Measurements from ENCODE around the gene IL10RA. TPM values are rescaled to one million over a fixed set of nuclear protein-coding genes. Genes with fewer than 3 reads are reported as not detected.
"Not testable (repeated sequence)": the region's sequence is repeated elsewhere in the genome, so short reads cannot be mapped to it uniquely, and the experiment has no call there.

IL10RA gene
- total and polyA plus RNA-seq, 10 donors = 32.9 to 239 (median 156) TPM

DNA sequence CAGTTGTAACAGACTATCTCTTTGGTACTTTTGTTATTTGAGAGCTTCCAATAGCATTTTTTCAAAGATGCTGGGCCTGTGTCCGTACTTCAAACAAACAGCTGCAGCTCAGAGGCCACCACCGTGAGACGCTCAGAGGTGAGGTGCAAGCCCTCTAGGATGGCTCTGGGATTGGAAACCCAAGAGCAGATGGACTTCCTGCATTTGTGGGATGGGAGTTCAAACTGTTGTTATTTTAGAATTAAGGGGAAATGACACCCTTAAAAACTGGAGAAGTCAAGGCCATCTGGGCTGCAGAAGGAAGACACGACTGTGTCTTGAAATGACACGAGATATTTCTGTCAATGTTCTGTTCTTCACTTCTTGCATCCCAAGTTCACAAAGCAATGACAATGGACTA, 9.2 kb upstream of the IL10RA start:
- WGBS, 5 donors = 35 to 47% (median 38%) methylated on average over 5 of the region's 5 CpGs
- Histone ChIP-seq H3K27ac (peak overlapping the region in 4 of 8 donors; percentile 32 to 54 (median 40)), H3K9me3 (no peaks in the 10 kb centered on the region), H3K27me3 (replicated peaks in 1 of 7) (no peaks in the 10 kb centered on the region), H3K4me3 (no peak overlapping the region), H3K4me1 (peaks cover 9 to 89% (median 54%) of the 10 kb centered on the region in 6 donors), H3K36me3 (no peaks in the 10 kb centered on the region)
- intact Hi-C loops (cut with DNase I; ENCODE audit: low total_unique reads) = no loop called here
- DNase-seq = no peak
- no peak for TF ChIP-seq POLR2AphosphoS5 (IDR thresholded peaks at IDR 0.05)
- TF ChIP-seq, protein P1, sequence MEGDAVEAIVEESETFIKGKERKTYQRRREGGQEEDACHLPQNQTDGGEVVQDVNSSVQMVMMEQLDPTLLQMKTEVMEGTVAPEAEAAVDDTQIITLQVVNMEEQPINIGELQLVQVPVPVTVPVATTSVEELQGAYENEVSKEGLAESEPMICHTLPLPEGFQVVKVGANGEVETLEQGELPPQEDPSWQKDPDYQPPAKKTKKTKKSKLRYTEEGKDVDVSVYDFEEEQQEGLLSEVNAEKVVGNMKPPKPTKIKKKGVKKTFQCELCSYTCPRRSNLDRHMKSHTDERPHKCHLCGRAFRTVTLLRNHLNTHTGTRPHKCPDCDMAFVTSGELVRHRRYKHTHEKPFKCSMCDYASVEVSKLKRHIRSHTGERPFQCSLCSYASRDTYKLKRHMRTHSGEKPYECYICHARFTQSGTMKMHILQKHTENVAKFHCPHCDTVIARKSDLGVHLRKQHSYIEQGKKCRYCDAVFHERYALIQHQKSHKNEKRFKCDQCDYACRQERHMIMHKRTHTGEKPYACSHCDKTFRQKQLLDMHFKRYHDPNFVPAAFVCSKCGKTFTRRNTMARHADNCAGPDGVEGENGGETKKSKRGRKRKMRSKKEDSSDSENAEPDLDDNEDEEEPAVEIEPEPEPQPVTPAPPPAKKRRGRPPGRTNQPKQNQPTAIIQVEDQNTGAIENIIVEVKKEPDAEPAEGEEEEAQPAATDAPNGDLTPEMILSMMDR (IDR thresholded peaks at IDR 0.05 in 8 of 11, conservative IDR thresholded peaks at IDR 0.05 in 3 of 11) = no peak

DNA sequence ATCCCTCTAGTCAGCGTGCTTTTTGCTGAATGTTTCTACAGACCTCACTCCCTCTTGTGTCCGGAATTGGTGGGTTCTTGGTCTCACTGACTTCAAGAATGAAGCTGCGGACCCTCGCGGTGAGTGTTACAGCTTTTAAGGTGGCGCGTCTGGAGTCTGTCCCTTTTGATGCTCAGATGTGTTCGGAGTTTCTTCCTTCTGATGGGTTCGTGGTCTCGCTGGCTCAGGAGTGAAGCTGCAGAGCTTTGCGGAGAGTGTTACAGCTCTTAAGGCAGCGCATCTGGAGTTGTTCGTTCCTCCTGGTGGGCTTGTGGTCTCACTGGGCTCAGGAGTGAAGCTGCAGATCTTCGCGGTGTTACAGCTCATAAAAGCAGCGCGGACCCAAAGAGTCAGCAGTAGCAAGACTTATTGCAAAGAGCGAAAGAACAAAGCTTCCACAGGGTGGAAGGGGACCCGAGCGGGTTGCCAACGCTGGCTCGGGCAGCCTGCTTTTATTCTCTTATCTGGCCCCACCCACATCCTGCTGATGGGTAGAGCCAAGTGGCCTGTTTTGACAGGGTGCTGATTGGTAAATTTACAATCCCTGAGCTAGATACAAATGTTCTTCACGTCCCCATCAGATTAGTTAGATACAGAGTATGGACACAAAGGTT, 8.5 kb upstream of the IL10RA start:
- H3K4me3 ChIP-seq; H3K27me3 ChIP-seq (replicated peaks in 1 of 7); intact Hi-C loops (cut with DNase I; ENCODE audit: low total_unique reads); H3K36me3 ChIP-seq; H3K9me3 ChIP-seq: not testable (repeated sequence)
- peaks cover 9 to 86% (median 48%) of the 10 kb centered on the region in 6 donors for H3K4me1 ChIP-seq
- WGBS, 5 donors = 71 to 83% (median 80%) methylated on average over 23 of the region's 23 CpGs
- H3K27ac ChIP-seq = peak overlapping the region in 4 of 8 donors; percentile 32 to 54 (median 40)
- peak; percentile 38 for DNase-seq

DNA sequence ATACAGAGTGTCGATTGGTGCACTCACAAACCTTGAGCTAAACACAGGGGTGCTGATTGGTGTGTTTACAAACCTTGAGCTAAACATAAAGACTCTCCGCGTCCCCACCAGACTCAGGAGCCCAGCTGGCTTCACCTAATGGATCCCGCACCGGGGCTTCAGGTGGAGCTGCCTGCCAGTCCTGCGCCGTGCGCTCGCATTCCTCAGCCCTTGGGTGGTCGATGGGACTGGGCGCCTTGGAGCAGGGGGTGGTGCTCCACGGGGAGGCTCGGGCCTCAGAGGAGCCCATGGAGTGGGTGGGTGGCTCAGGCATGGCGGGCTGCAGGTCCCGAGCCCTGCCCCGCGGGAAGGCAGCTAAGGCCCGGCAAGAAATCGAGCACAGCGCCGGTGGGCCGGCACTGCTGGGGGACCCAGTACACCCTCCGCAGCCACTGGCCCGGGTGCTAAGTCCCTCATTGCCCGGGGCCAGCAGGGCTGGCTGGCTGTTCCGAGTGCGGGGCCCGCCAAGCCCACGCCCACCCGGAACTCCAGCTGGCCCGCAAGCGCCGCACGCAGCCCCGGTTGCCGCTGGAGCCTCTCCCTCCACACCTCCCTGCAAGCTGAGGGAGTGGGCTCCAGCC, 7.8 kb upstream of the IL10RA start:
- not testable (repeated sequence) for H3K36me3 ChIP-seq, H3K4me3 ChIP-seq
- 94 to 100% (median 97%) methylated on average over 13 to 36 of the region's 36 CpGs for WGBS, 5 donors

DNA sequence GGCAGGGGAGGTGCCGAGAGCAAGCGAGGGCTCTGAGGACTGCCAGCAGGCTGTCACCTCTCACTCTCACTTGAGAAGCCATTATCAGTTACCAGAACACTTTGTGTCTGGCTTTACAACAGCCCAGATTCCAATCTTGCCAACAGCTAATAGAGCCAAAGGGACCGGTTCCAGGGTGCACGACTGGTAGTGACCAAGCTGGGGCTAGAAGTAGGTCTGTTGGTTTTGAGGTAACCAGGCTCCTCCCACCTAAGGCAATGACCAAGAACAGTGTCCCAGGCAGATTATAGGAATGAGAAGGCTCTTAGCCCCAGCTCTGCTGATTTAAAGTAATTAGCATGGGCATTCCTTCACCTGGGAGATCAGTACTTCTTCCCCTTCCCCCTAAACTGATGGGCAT, 7.2 kb upstream of the IL10RA start:
- TF ChIP-seq, protein P1 (IDR thresholded peaks at IDR 0.05 in 8 of 11, conservative IDR thresholded peaks at IDR 0.05 in 3 of 11) = no peak
- TF ChIP-seq POLR2AphosphoS5 (IDR thresholded peaks at IDR 0.05) (no peak), POLR2A (IDR thresholded peaks at IDR 0.05) (no peak)
- intact Hi-C loops (cut with DNase I; ENCODE audit: low total_unique reads) = no loop called here
- no peaks in the 10 kb centered on the region for H3K36me3 ChIP-seq
- H3K4me1 ChIP-seq = peaks cover 9 to 85% (median 37%) of the 10 kb centered on the region in 6 donors
- H3K27me3 ChIP-seq (replicated peaks in 1 of 7) = no peaks in the 10 kb centered on the region
- WGBS, 5 donors = 71 to 90% (median 83%) methylated on average over 2 to 4 of the region's 4 CpGs
- peak overlapping the region in 7 of 8 donors; percentile 33 to 84 (median 79) for H3K27ac ChIP-seq
- peak; percentile 34 for DNase-seq
- H3K4me3 ChIP-seq = no peak overlapping the region
- H3K9me3 ChIP-seq = no peaks in the 10 kb centered on the region

More for the DNA sequence above, 7.8 kb upstream of the IL10RA start:
- H3K27me3 ChIP-seq (replicated peaks in 1 of 7); intact Hi-C loops (cut with DNase I; ENCODE audit: low total_unique reads); H3K9me3 ChIP-seq: not testable (repeated sequence)
- DNase-seq = peak; percentile 64
- Histone ChIP-seq H3K27ac (peak overlapping the region in 4 of 8 donors; percentile 65 to 84 (median 80)), H3K4me1 (peaks cover 9 to 86% (median 43%) of the 10 kb centered on the region in 6 donors)

DNA sequence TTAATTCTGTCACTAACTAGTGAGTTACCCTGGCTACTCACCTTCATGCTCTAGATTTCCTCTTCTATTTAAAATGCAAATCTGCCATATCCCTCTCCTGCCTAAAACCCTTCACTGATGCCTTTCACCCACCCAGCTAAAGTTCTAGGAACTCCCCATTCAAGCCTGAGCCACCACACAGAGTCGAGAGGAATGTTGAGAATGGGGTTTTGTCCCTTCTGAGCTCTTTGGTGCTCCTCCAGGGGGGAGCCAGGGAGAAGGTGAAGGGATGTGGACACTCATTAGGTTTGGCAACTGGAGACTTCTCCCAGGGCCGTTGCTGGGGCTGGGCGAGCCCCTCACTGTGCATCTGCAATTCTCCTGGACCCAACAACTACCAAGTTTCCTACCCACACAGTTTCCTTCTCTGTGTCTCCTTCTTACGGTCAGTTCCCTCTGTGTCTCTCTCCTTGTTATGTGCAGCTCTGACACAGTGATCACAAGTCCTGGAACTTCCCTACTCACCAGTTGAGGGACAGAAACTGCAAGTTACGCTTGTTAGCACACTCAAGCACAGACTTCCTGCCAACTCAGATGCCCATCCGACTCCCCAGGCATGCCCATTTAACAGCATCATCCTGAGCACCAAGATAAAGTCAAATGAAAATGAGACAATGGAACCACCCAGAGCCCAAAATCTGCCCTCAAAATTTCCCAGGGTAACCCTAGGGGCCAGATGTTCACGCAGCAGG, 6.5 kb upstream of the IL10RA start:
- peak; percentile 71 for DNase-seq
- no peak overlapping the region for H3K4me3 ChIP-seq
- intact Hi-C loops (cut with DNase I; ENCODE audit: low total_unique reads) = no loop called here
- peaks cover 9 to 85% (median 33%) of the 10 kb centered on the region in 6 donors for H3K4me1 ChIP-seq
- H3K36me3 ChIP-seq = no peaks in the 10 kb centered on the region
- H3K27me3 ChIP-seq (replicated peaks in 1 of 7) = no peaks in the 10 kb centered on the region
- 26 to 37% (median 33%) methylated on average over 7 of the region's 7 CpGs for WGBS, 5 donors
- H3K9me3 ChIP-seq = no peaks in the 10 kb centered on the region
- peak overlapping the region; percentile 8 to 84 (median 76) for H3K27ac ChIP-seq
- TF ChIP-seq POLR2A (IDR thresholded peaks at IDR 0.05) = peak in 1 of 3 donors; percentile 16
- TF ChIP-seq, protein P1 (IDR thresholded peaks at IDR 0.05 in 8 of 11, conservative IDR thresholded peaks at IDR 0.05 in 3 of 11) = no peak
- TF ChIP-seq POLR2AphosphoS5 (IDR thresholded peaks at IDR 0.05) = peak in 2 of 3 donors; percentile 19 to 82

All from spleen (tissue), 11 donors.